NOMO-1 (cell line): Measurements from ENCODE around the gene CHERP.
A peak's percentile ranks its signal among the peaks of the same experiment; 100 is the strongest.
"Not testable (repeated sequence)": the region's sequence is repeated elsewhere in the genome, so short reads cannot be mapped to it uniquely, and the experiment has no call there.

Experiments used
- DNase-seq, 2 experiments: peaks; one replicate each; lab custom pipeline; 2025; ENCODE audit not compliant: unreplicated experiment in 2 of 2; lab: John Stamatoyannopoulos, UW

CHERP gene

DNA sequence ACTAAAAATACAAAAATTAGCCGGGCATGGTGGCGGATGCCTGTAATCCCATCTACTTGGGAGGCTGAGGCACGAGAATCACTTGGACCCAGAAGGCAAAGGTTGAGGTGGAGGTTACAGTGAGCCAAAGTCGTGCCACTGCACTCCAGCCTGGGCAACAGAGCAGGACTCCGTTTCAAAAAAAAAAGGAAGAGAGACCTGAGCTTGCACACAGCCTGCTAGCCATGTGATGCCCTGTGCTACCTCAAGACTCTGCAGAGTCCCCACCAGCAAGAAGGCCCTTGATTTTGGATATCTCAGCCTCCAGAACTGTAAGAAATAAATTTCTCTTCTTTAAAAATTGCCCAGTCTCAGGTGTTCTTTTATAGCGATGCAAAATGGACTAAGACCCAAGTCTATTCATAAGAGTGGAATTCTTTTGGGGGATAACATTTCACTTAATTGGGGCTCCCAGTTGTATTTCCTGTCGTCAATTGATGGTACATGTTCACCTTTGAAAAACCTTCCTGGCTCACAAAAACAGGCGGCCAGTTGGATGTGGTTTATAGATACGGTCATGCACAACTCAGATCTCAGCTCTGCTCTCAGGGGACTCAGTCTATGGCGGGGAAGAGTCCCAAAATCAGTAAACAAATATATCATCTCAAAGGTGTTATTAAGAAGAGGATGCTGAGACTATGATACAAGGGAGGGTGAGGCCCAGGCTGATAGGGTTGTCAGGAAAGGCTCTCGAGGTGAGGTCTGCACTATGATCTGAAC, 2.4 kb upstream of the CHERP start:
- DNase-seq, result no peak

DNA sequence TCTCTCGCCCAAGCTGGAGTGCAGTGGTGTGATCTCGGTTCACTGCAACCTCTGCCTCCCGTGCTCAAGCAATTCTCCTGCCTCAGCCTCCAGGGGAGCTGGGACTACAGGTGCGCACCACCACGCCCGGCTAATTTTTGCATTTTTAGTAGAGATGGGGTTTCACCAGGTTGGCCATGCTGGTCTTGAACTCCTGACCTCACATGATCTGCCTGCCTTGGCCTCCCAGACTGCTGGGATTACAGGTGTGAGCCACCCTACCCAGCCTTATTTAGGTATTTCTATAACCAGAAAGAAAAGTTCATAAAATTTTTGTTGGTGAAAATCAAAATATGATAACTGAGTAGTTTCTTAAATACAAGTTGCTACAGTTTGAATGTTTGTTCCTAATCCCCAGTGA, 1.5 kb upstream of the CHERP start:
- not testable (repeated sequence) for DNase-seq

DNA sequence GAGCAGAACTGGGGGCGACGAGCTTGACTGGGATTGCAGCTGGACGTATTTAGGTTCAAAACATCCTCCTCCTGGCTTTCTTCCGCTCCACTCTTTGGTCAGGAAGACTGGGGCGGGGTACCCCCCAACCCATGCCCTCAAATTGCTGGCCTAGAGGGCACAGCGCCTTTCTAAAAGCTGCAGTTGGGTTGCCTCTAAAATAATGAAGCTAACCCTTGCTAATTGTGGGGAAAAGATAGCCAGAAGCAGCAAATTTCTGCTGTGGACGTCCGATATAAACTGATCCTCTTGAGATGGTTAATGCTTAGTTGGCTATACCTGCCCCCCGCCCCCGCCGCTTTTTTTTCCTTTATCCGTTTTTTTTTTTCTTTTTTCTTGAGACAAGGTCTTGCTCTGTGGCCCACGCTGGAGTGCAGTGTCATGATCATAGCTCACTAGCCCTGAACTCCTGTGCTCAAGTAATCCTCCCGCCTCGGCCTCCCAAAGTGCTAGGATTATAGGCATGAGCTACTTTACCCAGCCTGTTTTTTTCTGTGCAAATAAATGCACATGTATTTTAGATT, 754 bp upstream of the CHERP start:
- no peak for DNase-seq

DNA sequence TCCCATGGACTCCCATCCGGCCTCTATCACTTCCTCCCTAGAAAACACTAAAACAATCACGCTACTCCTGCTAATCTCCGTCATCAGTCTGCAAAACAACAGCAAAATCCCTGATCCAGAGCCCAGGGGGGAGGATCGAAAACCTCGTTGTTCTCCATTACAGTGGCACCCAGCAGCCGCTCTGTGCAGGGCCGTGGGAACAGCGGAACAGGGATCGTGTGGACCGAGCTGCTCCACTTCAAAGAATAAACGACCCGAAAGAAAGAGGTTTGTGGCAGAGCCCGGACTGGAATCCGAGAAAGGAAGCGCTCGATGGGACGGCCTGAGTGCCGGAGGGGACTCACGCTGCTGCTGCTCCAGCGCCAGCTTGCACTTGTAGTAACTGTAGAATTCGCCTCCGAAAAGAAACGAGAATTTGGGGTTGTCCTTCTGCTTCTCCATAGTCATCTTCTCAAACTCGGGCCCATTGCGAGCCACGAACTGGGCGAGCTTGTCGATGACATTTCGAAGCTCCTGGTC, 652 bp downstream of the CHERP start:
- peak in 1 of 2 experiments; percentile 25 for DNase-seq

DNA sequence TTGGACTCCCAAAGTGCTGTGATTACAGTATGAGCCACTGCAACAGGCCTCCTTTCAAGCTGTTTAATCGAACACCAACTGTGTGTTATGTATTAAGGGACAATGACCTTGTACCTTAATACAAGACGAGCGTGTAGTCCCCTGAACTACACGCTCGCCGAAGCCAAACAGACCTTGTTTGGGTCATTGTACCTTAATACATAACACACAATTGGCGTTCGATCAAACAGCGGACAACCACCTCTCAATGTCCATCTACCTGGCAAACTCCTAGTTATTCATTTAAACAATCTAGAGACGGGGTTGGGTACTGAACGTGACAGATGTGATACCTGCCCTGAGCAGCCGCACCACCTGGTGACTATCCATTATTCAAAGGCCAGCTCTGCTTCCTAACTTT, 1.3 kb downstream of the CHERP start:
- no peak for DNase-seq

DNA sequence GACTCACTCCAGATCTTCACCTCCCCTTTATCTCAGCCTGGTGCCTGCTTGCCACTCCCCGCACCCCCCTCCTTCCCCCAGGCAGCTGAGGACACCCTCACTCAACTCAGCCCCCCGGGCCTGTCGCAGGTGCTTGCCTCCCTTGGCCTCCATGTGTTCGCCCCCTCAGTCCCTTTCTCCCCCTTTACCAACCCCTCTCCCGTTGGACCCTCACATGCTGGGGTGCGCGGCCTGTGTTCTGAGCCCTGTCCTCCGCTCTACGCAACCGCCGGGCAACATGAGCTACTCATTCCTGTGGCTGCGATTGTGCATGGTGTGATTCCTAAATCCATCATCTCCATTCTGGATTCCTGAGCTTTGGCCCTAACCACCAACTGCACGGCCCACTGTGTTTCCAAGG, 5.1 kb downstream of the CHERP start:
- no peak for DNase-seq

DNA sequence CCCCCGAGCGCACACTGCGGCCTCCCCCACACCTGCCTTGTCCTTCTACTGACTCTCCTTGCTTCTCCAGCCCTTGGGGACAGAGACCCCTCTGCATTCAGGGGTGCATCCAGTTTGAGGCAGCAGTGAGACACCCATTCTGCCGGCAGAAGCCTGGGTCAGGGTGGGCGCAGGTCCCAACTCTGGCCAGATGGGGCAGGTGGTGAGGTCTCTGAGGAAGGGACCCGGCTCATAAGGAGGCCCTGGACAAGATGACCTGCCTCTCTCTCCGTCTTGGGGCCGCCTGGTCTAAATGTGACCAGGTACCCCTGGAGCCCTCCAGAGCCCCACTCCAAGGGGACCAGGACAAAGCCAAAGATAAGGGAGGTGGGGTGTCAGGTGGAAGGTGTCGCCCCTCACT, 6.1 kb downstream of the CHERP start:
- DNase-seq, result no peak

DNA sequence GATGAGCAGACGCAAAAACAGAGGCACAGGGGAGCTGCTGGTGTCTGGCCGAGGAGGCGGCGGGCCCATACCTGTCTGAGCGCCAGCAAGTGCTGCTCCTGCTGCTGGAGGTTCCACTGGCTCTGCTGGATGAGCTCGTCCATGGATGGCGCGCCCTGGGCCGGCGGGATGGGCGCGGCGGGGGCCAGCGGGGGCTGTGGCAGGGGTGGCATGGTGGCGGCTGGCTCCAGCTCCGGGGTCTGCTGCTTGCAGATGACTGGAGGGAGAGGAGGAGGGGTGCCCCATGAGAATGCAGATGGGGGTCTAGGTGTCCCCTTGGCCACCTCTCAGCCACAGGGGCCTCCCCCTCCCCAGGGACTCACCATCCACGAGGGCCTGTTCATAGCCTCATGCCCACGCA, 6.9 kb downstream of the CHERP start:
- no peak for DNase-seq

DNA sequence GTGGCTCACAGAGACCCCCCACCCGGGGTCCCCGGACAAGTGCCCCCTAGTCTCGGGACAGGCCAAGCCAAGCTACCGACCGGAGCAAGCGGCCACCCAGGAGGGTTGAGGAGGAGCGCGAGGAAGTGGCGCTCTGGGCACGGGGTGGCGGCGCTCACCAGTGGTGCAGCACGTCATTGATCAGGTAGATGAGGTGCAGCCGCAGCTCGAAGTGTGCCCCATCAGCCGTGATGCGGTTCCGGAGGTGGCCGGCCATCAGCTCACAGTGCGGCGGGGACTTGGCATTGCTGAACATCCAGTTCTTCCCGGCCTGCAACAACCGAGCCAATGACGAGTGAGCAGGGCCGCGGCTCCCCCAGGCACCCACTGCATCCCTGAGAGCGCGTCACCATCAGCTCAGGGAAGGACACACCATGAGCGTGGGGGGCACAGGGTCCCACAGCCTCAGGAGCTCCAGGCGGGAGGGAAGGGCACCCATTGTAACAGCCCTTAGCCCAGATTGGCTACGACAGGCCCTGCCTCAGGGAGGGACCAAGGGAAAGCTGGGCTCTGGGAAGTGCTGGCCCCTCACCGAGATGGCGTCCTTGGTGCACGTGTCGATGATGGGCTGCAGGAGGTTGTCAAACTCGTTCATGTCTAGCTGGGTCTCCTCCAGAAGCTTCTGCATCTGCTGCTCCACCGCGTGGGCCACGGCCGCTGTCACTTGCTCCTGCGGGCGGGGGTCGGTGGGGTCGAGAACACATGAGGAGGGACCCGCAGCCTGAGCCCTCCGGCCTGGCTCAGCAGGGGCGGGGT, 9.6 kb downstream of the CHERP start:
- no peak for DNase-seq

DNA sequence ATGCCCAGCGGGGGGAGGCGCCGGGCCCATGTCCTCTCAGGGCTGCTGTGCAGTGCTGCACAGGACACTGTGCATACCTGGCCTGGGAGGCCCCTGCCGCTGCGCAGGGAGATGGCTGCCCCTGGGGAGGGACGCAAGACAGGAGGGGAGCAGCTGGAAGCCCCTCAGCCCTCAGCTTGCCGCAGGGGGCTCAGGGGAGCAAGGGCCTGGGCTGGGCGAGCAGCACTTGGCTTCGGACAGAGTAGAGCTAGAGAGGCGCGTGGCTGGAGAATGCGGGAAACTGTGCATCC, 10.9 kb downstream of the CHERP start:
- no peak for DNase-seq

DNA sequence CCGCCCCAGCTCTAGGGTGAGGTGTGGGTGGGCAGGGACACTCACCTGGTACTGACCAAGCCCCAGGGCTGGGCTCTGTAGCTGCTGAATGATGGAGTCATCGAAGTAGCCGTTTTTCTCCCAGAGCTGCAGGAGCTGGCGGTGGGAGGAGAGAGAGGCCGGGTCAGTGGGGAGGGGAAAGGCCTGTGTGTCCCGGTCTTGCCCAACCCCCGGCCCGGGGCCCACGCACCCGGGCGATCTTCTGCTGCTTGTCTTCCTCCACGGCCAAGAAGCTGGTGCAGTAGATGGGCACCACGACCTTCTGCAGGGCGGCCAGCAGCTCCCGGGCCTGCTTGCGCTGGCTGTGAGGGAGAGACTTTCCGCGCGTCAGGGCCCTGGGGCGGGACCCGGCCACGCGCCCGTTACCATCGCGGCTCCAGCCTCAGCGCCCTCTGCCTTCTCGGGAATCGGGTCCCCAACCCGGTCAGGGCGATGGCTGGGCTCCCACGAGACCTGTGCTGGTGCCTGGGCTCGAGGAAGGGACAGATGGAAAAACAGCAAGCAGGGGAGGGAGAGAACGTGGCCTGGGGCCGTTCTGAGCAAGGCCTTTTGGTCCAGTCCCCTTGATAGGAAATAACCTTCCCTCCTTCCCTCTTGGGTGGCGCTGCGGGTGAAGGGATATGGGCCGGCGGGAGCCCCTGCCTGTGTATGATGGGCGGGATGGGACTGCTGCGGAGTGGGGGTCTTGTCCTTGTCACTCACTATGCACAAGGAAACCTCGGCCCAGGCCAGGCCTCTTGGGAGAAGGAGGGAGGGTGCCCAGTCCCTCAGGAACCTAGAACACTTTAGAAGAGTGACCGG, 11.5 kb downstream of the CHERP start:
- DNase-seq, result no peak

DNA sequence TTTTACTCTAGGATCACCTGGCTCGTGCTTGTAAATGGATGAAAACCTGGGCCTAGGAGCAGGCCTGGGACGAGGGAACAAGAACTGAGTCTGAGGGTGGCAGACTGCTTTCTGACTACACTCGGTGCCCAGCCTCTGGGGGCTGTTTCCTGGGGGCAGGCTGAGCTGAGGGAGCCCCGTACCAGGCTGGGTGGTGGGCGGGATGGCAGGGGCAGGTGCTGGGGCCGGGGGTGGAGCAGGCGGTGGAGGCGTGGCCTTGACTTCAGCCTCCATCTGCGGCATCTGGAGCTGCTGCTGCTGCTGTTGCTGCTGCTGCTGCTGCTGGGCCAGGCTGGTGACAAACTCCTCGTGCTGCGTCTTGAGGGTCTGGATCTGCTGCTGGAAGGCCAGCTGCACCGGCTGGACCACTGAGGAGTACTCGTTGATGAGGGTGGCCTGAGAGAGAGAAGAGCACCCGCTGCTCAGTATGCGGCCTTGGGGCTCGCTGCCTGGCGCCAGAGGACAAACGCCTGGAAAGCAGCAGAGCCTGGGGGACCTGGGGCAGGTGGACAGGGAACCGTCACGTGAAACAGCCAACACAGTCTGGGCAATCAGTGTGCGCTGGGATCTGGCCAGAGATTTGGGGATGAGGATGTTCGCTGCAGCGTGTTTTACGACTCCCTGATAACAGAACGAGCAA, 12.6 kb downstream of the CHERP start:
- DNase-seq, result no peak

DNA sequence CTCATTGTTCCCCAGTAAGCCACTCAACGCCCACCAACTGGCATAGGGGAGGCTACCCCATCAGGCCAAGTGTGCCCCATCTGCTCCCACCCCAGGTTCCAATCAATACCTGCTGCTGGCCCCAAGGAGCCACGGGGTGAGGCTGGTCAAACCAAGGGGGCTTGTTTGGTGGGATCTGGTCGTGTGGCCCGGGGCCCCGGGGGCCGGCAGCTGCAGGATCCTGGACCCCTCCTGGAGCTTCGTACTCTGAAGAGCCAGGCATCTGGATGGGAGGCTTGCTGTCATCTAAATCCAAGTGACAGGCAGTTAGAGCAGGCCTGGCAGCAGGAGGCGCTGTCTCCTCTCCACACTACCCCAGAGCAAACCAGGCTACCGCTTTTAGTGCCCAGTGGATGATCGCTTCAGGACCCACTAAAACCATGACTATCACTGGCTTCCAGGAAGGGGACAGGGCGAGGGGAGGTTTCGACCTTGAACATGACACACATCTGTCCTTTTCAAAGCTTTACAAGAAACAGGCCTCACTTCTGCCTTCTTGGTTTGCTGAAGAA, 14.2 kb downstream of the CHERP start:
- DNase-seq, result peak in 1 of 2 experiments; percentile 4

DNA sequence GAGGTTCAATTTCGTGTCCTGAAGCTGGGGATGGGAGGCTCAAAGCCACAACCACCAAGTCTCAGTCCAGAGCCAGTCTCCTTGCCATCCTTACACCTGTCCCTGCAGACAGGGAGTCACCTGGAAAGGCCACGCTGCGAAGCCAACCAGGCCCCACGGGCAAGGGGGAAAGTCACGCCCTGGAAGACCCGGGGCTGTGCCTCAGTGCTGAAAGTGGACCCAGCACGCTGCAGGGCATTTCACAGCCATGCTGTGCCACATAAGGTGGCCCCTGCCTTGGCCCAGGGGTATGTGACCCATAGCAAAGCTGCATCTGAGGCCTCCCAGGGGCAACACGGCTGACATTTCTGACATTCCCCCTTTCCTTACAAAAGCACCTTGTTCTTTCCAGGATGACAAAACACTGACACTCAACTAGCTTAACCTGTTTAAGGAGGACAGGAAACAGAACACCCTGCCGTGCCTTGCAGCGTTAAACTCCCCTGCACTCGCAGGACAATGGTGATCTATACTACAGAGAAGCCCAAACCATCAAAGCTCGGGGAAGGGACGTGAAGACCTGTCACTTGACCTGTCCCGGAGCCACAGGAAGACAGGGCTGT, 14.8 kb downstream of the CHERP start:
- no peak for DNase-seq

DNA sequence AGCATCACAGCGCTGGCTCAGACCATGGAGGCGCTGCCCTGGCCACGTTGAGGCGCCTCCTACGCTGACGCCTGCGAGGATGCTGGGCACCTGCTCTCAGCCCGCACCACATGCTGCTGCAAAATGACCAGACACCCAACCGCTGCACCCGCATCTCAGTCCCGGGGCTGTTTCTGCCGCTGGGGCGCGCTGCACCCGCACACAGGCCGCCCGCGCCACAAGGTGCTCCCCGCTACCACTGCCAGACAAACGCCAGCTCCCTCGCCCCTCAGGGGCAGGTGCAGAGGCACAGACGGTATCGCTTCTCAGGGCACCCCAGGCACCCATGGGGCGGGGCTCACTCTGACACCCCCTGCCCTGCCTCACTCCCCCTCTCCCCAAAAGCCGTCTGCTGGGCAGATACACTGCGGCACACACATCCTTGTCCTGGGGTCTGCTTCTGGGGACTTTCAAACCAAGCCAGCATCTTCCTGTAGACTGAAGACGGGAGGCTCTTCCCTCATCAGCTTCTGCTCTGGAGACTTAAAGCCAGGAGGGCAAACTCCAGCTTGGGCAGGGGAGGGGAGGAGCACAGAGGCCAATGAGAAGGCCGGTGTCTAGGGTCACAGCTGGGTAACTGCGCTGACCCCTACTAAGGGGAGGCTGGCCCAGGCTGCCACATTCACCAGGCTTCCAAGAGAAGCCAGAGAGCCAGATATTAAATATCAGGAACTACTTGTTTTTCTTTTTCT, 16.3 kb downstream of the CHERP start:
- no peak for DNase-seq

DNA sequence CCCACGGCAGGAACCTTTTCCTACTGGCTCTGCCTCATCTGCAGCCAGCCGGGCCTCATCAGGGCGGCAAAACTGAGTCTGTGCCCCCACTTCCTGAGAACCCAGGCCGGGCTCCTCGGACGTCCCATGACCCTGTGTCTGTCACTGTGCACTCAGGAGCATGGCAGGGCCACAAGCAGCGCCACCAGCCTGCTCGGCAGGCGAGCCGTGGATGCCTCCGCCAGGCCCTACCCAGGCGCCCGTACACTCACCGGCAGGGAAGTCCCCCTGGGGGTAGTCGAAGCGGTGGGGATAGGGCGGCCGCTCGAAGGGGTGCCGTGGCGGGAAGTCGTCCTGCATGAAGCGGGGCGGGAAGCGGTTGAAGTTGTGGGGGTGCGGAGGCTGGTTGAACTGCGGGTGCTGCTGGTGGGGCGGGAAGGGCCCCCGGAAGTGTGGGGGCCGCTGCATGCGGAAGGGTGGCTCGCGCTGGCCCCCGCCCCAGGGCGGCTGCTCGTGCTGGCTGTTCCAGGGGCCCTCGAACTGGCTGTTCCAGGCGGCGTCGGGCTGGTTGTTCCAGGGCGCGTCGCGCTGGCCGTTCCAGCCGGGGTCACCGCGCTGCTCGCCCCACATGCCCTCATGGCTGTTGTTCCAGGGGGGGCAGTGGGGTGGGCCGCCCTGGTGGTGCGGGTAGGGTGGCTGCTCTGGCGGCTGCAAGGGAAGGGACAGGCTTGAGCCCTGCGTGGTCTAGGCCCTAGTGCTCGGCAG, 17.1 kb downstream of the CHERP start:
- DNase-seq, result no peak

DNA sequence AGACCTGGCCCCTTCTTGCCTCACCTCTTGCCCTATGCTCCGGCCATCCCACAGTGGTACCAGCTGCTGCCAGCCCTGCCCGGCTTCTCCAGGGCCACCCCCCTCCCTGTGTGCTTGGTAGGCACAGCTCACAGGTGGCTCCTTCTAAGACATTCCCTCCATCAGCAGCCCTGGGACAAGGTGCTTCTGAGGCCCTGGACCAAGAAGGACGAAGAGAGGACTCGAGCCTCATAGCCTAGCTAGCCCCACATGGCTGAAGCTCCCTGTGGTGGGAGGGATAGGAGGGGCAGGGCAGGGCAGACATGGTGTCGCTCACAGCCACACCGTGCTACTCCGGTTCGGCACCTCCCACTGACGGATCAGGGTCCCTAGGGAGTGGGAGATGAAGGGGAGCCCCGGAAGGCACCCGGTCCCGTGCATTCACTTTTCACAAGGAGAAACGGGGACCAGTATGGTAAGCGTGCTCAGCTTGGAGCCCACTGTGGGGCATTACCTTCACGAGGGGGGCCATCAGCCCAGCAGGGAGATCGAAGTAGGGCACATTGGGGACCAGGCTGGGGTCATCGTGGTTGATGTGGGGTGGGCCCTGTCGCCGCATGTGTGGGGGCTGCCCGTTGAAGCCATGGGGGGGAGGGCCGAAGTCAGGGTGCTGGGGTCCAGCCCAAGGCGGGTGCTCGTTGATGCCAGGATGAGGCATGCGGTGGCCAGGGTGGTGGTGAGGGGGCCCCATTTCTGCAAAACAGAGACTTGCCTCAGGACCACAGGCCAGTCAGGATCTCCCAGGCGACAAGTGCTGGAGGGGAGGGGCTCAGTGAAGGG, 19.5 kb downstream of the CHERP start:
- DNase-seq, result no peak
